H9 (cell line): ENCODE results near the gene DNAJC8. TPM values are rescaled to one million over a fixed set of nuclear protein-coding genes. Genes with fewer than 3 reads are reported as not detected.

ENCODE experiments used
- DNase-seq: peaks from one replicate; pipeline ENCODE4 v3.0.0-alpha.2; 2017
- H2AFZ ChIP-seq: one replicate; pipeline ENCODE4 v1.6.1; 2013; ENCODE audit warnings: mild to moderate bottlenecking, low read length, control low read depth, moderate library complexity
- H2AK5ac ChIP-seq: 2 replicates; pipeline ENCODE4 v1.6.1; 2013; ENCODE audit warnings: low read length, control low read depth, mixed read lengths; ENCODE audit not compliant: insufficient read length
- H2BK120ac ChIP-seq: one replicate; pipeline ENCODE4 v1.6.1; 2013; ENCODE audit warnings: low read depth, mild to moderate bottlenecking, low read length, control low read depth, inconsistent platforms; ENCODE audit not compliant: poor library complexity, severe bottlenecking
- H2BK12ac ChIP-seq: 2 replicates; pipeline ENCODE4 v1.6.1; 2013; ENCODE audit warnings: low read length, control low read depth, mixed read lengths, low read depth; ENCODE audit not compliant: insufficient read length
- H2BK15ac ChIP-seq: 2 replicates; pipeline ENCODE4 v1.6.1; 2013; ENCODE audit warnings: low read depth, low read length, control low read depth
- H2BK20ac ChIP-seq: one replicate; pipeline ENCODE4 v1.6.1; 2013; ENCODE audit warnings: low read depth, mild to moderate bottlenecking, low read length, control low read depth, inconsistent platforms; ENCODE audit not compliant: poor library complexity, severe bottlenecking
- H2BK5ac ChIP-seq: 2 replicates; pipeline ENCODE4 v1.6.1; 2013; ENCODE audit warnings: low read length, control low read depth, mixed read lengths; ENCODE audit not compliant: insufficient read length
- H3K14ac ChIP-seq: 2 replicates; pipeline ENCODE4 v1.6.1; 2013; ENCODE audit warnings: low read length, control low read depth; ENCODE audit not compliant: insufficient read depth
- H3K18ac ChIP-seq: 2 replicates; pipeline ENCODE4 v1.6.1; 2013; ENCODE audit warnings: low read depth, mild to moderate bottlenecking, mixed read lengths, low read length, control low read depth; ENCODE audit not compliant: insufficient read length
- H3K23ac ChIP-seq: 2 replicates; pipeline ENCODE4 v1.6.1; 2013; ENCODE audit warnings: low read length, control low read depth, mixed read lengths, low read depth; ENCODE audit not compliant: insufficient read length
- H3K23me2 ChIP-seq: 2 replicates; pipeline ENCODE4 v1.6.1; 2013; ENCODE audit warnings: low read depth, mild to moderate bottlenecking, mixed read lengths, low read length, control low read depth; ENCODE audit not compliant: insufficient read length, poor library complexity, severe bottlenecking
- H3K27ac ChIP-seq: 2 replicates; pipeline ENCODE4 v1.5.1; 2013; ENCODE audit warnings: low read length, control low read depth, mixed read lengths, low read depth; ENCODE audit not compliant: insufficient read length
- H3K27me3 ChIP-seq: 2 replicates; pipeline ENCODE4 v1.6.1; 2013; ENCODE audit warnings: low read length, control low read depth, inconsistent platforms; ENCODE audit not compliant: insufficient read depth
- H3K4ac ChIP-seq: 2 replicates; pipeline ENCODE4 v1.6.1; 2013; ENCODE audit warnings: low read depth, mild to moderate bottlenecking, control low read depth, inconsistent platforms, low read length, moderate library complexity
- H3K4me1 ChIP-seq: 2 replicates; pipeline ENCODE4 v1.6.1; 2013; ENCODE audit warnings: low read length, control low read depth, inconsistent platforms; ENCODE audit not compliant: insufficient read depth
- H3K4me2 ChIP-seq: 2 replicates; pipeline ENCODE4 v1.6.1; 2013; ENCODE audit warnings: low read length, control low read depth, mixed read lengths; ENCODE audit not compliant: insufficient read length, insufficient read depth
- H3K56ac ChIP-seq: 2 replicates; pipeline ENCODE4 v1.6.1; 2013; ENCODE audit warnings: low read depth, mild to moderate bottlenecking, mixed read lengths, low read length, control low read depth; ENCODE audit not compliant: insufficient read length
- H3K79me1 ChIP-seq: 2 replicates; pipeline ENCODE4 v1.6.1; 2013; ENCODE audit warnings: low read depth, mild to moderate bottlenecking, moderate library complexity, low read length, control low read depth, inconsistent platforms; ENCODE audit not compliant: insufficient read depth, poor library complexity, severe bottlenecking
- H3K79me2 ChIP-seq: 2 replicates; pipeline ENCODE4 v1.6.1; 2013; ENCODE audit warnings: low read length, control low read depth, inconsistent platforms; ENCODE audit not compliant: insufficient read depth
- H3K9ac ChIP-seq: 2 replicates; pipeline ENCODE4 v1.6.1; 2013; ENCODE audit warnings: low read length, control low read depth, mixed read lengths; ENCODE audit not compliant: insufficient read length; ENCODE audit errors: extremely low read depth
- H3K9me3 ChIP-seq: one replicate; pipeline ENCODE4 v1.6.1; 2013; ENCODE audit warnings: low read depth, low read length, inconsistent platforms; ENCODE audit not compliant: control insufficient read depth
- H3T11ph ChIP-seq: one replicate; pipeline ENCODE4 v1.6.1; 2013; ENCODE audit warnings: mild to moderate bottlenecking, low read length, control low read depth, inconsistent platforms
- H4K20me1 ChIP-seq: one replicate; pipeline ENCODE4 v1.6.1; 2013; ENCODE audit not compliant: control insufficient read depth, insufficient read length, insufficient read depth
- H4K5ac ChIP-seq: 2 replicates; pipeline ENCODE4 v1.6.1; 2013; ENCODE audit warnings: low read depth, mild to moderate bottlenecking, mixed read lengths, low read length, control low read depth; ENCODE audit not compliant: insufficient read length
- H4K8ac ChIP-seq: replicated peaks from 2 replicates; pipeline ENCODE4 v1.6.1; 2013; ENCODE audit warnings: low read length, control low read depth, mixed read lengths, low read depth; ENCODE audit not compliant: insufficient read length
- H4K91ac ChIP-seq: 2 replicates; pipeline ENCODE4 v1.6.1; 2013; ENCODE audit warnings: low read depth, mild to moderate bottlenecking, moderate library complexity, mixed read lengths, low read length, control low read depth; ENCODE audit not compliant: insufficient read length
- H3K27ac Mint-ChIP-seq, 3 experiments: 2 replicates in 2 of 3; 3 replicates in 1 of 3; pipeline ENCODE4 v1.8.0; 2020 to 2021; ENCODE audit warnings: mixed read lengths in 3 of 3, mild to moderate bottlenecking in 1 of 3, moderate library complexity in 1 of 3
- H3K27me3 Mint-ChIP-seq: 2 replicates; pipeline ENCODE4 v1.8.0; 2021; ENCODE audit warnings: low read depth, mild to moderate bottlenecking, moderate library complexity, mixed read lengths
- H3K36me3 Mint-ChIP-seq, 3 experiments: 2 replicates in 2 of 3; 3 replicates in 1 of 3; pipeline ENCODE4 v1.8.0; 2020 to 2021; ENCODE audit warnings: low read depth in 3 of 3, mixed read lengths in 3 of 3; ENCODE audit not compliant: insufficient read depth in 1 of 3
- H3K4me1 Mint-ChIP-seq, 2 experiments: 2 replicates each; pipeline ENCODE4 v1.8.0; 2020; ENCODE audit warnings: mixed read lengths in 2 of 2
- H3K4me3 Mint-ChIP-seq, 2 experiments: 2 replicates in 1 of 2; 3 replicates in 1 of 2; pipeline ENCODE4 v1.8.0; 2020 to 2021; ENCODE audit warnings: mild to moderate bottlenecking in 2 of 2, mixed read lengths in 2 of 2, moderate library complexity in 1 of 2
- H3K9me3 Mint-ChIP-seq, 2 experiments: 2 replicates in 1 of 2; 3 replicates in 1 of 2; pipeline ENCODE4 v1.8.0; 2020; ENCODE audit warnings: mild to moderate bottlenecking in 2 of 2, mixed read lengths in 2 of 2, moderate library complexity in 1 of 2
- CTCF ChIP-seq: fragments of 200-600 bp; sonication (generic); conservative IDR thresholded peaks from 3 replicates; pipeline ENCODE4 v1.8.0; 2021; ENCODE audit warnings: antibody characterized with exemption, mild to moderate bottlenecking
- WGBS: extraction: QIAGEN DNeasy Blood & Tissue Kit; methylation state at CpG from one replicate; pipeline ENCODE4 v1.1.7; 2013; ENCODE audit warnings: missing lambda C conversion rate, low lambda C conversion rate, mixed read lengths; ENCODE audit not compliant: insufficient read length; ENCODE audit errors: extremely low coverage; 5-methylcytosine and 5-hydroxymethylcytosine counted together
- long read RNA-seq: library from polyadenylated mRNA; unstranded; transcript quantifications from one replicate; pipeline ENCODE4 v2.0.0, GENCODE V29; 2020
- total RNA-seq: library from RNA; stranded (reverse); gene quantifications from 2 replicates; pipeline ENCODE4 v1.2.1, GENCODE V29; 2021

DNAJC8 gene
- 126 and 132 TPM in 2 replicates for total RNA-seq
- long read RNA-seq, transcript DNAJC8-205 (10 exons, 1,600 nt): minor isoform, 35 of 860 reads
- long read RNA-seq, transcript DNAJC8-201 (9 exons, 1,759 nt): major isoform, 772 of 860 reads
- long read RNA-seq, partial matches to known transcripts: 14 of 860 reads
- long read RNA-seq, other reads (novel, unspliced or antisense): 36 of 860 reads

GRCh38 chr1:28232558-28233263 lies at the start of gene DNAJC8:
TSS of gene DNAJC8 (minus strand) at chr1:28233029. CDS start at chr1:28232998, 31 bp downstream.
- H3K4me2 ChIP-seq: peak within 1 kb of the TSS; percentile 95
- H3K27ac ChIP-seq: no peak within 1 kb of the TSS
- H2BK15ac ChIP-seq: no peak within 1 kb of the TSS
- H3K9me3 Mint-ChIP-seq: peaks cover 0 to 3% of the 10 kb centered on the region in 2 experiments; a peak in 1 of 5 replicates
- H4K5ac ChIP-seq: no peak within 1 kb of the TSS
- H3K9me3 ChIP-seq: no peaks in the 10 kb centered on the region
- peak within 1 kb of the TSS; percentile 69 for H3K56ac ChIP-seq
- no peak within 1 kb of the TSS for H2BK5ac ChIP-seq
- no peak within 1 kb of the TSS for H2BK12ac ChIP-seq
- no peak within 1 kb of the TSS for H3T11ph ChIP-seq
- TF ChIP-seq CTCF: no peak
- no peaks in the 10 kb centered on the region for H3K4me1 ChIP-seq
- no peaks in the 10 kb centered on the region for H3K27me3 ChIP-seq
- H3K36me3 Mint-ChIP-seq: peaks cover 11 to 22% (median 16%) of the 10 kb centered on the region in 3 experiments; a peak in 6 of 7 replicates
- peaks cover 4 to 9% of the 10 kb centered on the region in 2 experiments; a peak in 3 of 4 replicates for H3K4me1 Mint-ChIP-seq
- no peak within 1 kb of the TSS for H4K91ac ChIP-seq
- H2BK120ac ChIP-seq: no peak within 1 kb of the TSS
- H3K14ac ChIP-seq: peak within 1 kb of the TSS; percentile 60
- H3K9ac ChIP-seq: peak within 1 kb of the TSS; percentile 97
- no peak within 1 kb of the TSS for H2AFZ ChIP-seq
- H3K4ac ChIP-seq: no peak within 1 kb of the TSS
- H2AK5ac ChIP-seq: no peak within 1 kb of the TSS
- H4K8ac ChIP-seq: no peak within 1 kb of the TSS
- no peaks in the 10 kb centered on the region for H4K20me1 ChIP-seq
- H3K27ac Mint-ChIP-seq: peak within 1 kb of the TSS; percentile 98 to 99 (median 98)
- no peak within 1 kb of the TSS for H3K18ac ChIP-seq
- peaks cover 8% of the 10 kb centered on the region for H3K79me1 ChIP-seq
- WGBS: no CpG with 5 or more reads among the region's 40 CpGs
- no peak within 1 kb of the TSS for H2BK20ac ChIP-seq
- H3K27me3 Mint-ChIP-seq: no peaks in the 10 kb centered on the region
- H3K4me3 Mint-ChIP-seq: peak within 1 kb of the TSS; percentile 97 to 99
- DNase-seq: peak; percentile 93
- H3K23ac ChIP-seq: no peak within 1 kb of the TSS
- peaks cover 14% of the 10 kb centered on the region for H3K23me2 ChIP-seq
- peaks cover 16% of the 10 kb centered on the region; the same call in 1 of the 2 replicates for H3K79me2 ChIP-seq
